Endothelial cell of umbilical vein (primary cell): Measurements from ENCODE around the gene ZNF496. TPM values are rescaled to one million over a fixed set of nuclear protein-coding genes. Genes with fewer than 3 reads are reported as not detected.

ENCODE experiments used
- BruUV-seq: library from RNA; stranded (reverse); fragments of 400-500 nt; replicated peaks from 2 replicates; lab custom pipeline; 2021; lab: Mats Ljungman, UMichigan
- CTCF ChIA-PET: fragments of 300-600, 350-600 bp; sonication (Branson Sonifier 250); formaldehyde crosslinking; loops from one replicate; lab custom pipeline; 2021; ENCODE audit warnings: antibody characterized with exemption, inconsistent platforms; lab: Charles Lee
- POLR2A ChIA-PET: fragments of 300-600, 350-600 bp; sonication (Branson Sonifier 250); formaldehyde crosslinking; loops from one replicate; lab custom pipeline; 2021; ENCODE audit warnings: antibody characterized with exemption, inconsistent platforms; lab: Charles Lee
- DNase-seq: peaks from one replicate; pipeline ENCODE4 v3.0.0-alpha.2; 2011; ENCODE audit warnings: low read depth, low spot score
- FAIRE-seq: peaks from 2 replicates; lab custom pipeline; 2011; peaks lifted over from hg19 to GRCh38; lab: Jason Lieb, UNC
- H2AFZ ChIP-seq: 2 replicates; pipeline ENCODE4 v1.6.0; 2012; ENCODE audit warnings: low read depth, low read length, control low read depth, inconsistent platforms
- H3K27ac ChIP-seq: 2 replicates; pipeline ENCODE4 v1.5.1; 2011; ENCODE audit warnings: low read depth, mild to moderate bottlenecking, control low read depth, low read length, moderate library complexity; ENCODE audit not compliant: insufficient read depth
- H3K27me3 ChIP-seq, 2 experiments: 2 replicates each; pipeline versions ENCODE4 v1.6.0 to v1.6.1; 2011; ENCODE audit warnings: low read length in 2 of 2, mixed read lengths in 1 of 2; ENCODE audit not compliant: control insufficient read depth in 2 of 2, insufficient read depth in 2 of 2
- H3K36me3 ChIP-seq, 2 experiments: 2 replicates in 1 of 2; 3 replicates in 1 of 2; pipeline ENCODE4 v1.5.1; 2011; ENCODE audit warnings: low read length in 2 of 2, mild to moderate bottlenecking in 1 of 2, moderate library complexity in 1 of 2; ENCODE audit not compliant: control insufficient read depth in 2 of 2, insufficient read depth in 2 of 2; ENCODE audit errors: extremely low read depth in 1 of 2
- H3K4me1 ChIP-seq: 3 replicates; pipeline ENCODE4 v1.5.1; 2011; ENCODE audit warnings: mild to moderate bottlenecking, low read length; ENCODE audit not compliant: control insufficient read depth, insufficient read depth; ENCODE audit errors: extremely low read depth
- H3K4me2 ChIP-seq: 2 replicates; pipeline ENCODE4 v1.6.1; 2011; ENCODE audit warnings: low read length, control low read depth, mixed read lengths; ENCODE audit not compliant: insufficient read depth
- H3K4me3 ChIP-seq, 3 experiments: fragments of 200-600 bp in 1 of 3; sonication (generic), shearing (Covaris generic) in 1 of 3; replicated peaks in 1 of 3; 2 replicates each; pipeline ENCODE4 v1.5.1; 2011 to 2016; ENCODE audit warnings: control low read depth in 3 of 3, low read length in 3 of 3, mild to moderate bottlenecking in 2 of 3, inconsistent platforms in 1 of 3, low read depth in 1 of 3, moderate library complexity in 1 of 3; ENCODE audit not compliant: insufficient read depth in 1 of 3
- H3K79me2 ChIP-seq: 2 replicates; pipeline ENCODE4 v1.6.0; 2012; ENCODE audit warnings: low read length, inconsistent platforms; ENCODE audit not compliant: control insufficient read depth, insufficient read depth
- H3K9ac ChIP-seq: replicated peaks from 2 replicates; pipeline ENCODE3; 2011; ENCODE audit warnings: low read length, control low read depth; ENCODE audit not compliant: insufficient read depth; ENCODE audit errors: extremely low read depth
- H3K9me1 ChIP-seq: replicated peaks from 3 replicates; pipeline ENCODE4 v1.6.0; 2011; ENCODE audit warnings: mild to moderate bottlenecking, low read length; ENCODE audit not compliant: control insufficient read depth, insufficient read depth; ENCODE audit errors: extremely low read depth
- H3K9me3 ChIP-seq: replicated peaks from 2 replicates; pipeline ENCODE4 v1.5.1; 2012; ENCODE audit warnings: low read length, inconsistent platforms; ENCODE audit not compliant: control insufficient read depth, insufficient read depth
- H4K20me1 ChIP-seq: replicated peaks from 2 replicates; pipeline ENCODE3; 2011; ENCODE audit warnings: mild to moderate bottlenecking, low read length; ENCODE audit not compliant: control insufficient read depth, insufficient read depth; ENCODE audit errors: extremely low read depth
- CTCF ChIP-seq, 2 donors: IDR thresholded peaks; 1 replicate in 1 of 2; 2 replicates in 1 of 2; pipeline ENCODE4 v1.5.1; 2011; ENCODE audit warnings: low read length in 2 of 2, mild to moderate bottlenecking in 2 of 2, moderate library complexity in 2 of 2, control low read depth in 1 of 2, inconsistent platforms in 1 of 2, low read depth in 1 of 2; ENCODE audit not compliant: insufficient read depth in 1 of 2; ENCODE audit errors: extremely low read depth in 1 of 2
- EZH2 ChIP-seq: IDR thresholded peaks from 2 replicates; pipeline ENCODE4 v1.6.1; 2012; ENCODE audit warnings: borderline replicate concordance, low read depth, mild to moderate bottlenecking, moderate library complexity, low read length, inconsistent platforms; ENCODE audit not compliant: severe bottlenecking
- FOS ChIP-seq: IDR thresholded peaks from 2 replicates; pipeline ENCODE4 v1.6.1; 2011; ENCODE audit warnings: mild to moderate bottlenecking, low read length, moderate library complexity, borderline replicate concordance; ENCODE audit not compliant: insufficient read depth
- GATA2 ChIP-seq: IDR thresholded peaks from 2 replicates; pipeline ENCODE4 v1.7.0; 2011; ENCODE audit warnings: low read depth, mild to moderate bottlenecking, moderate library complexity, mixed read lengths, low read length; ENCODE audit not compliant: insufficient read length, insufficient read depth
- JUN ChIP-seq: IDR thresholded peaks from 2 replicates; pipeline ENCODE4 v1.6.1; 2011; ENCODE audit warnings: borderline replicate concordance, low read depth; ENCODE audit not compliant: insufficient read length, insufficient read depth
- MAX ChIP-seq: IDR thresholded peaks from 2 replicates; pipeline ENCODE4 v1.6.1; 2011; ENCODE audit not compliant: insufficient read depth, insufficient read length
- MYC ChIP-seq: IDR thresholded peaks from one replicate; pipeline ENCODE4 v1.6.1; 2011; ENCODE audit warnings: mild to moderate bottlenecking, low read depth, low read length
- POLR2A ChIP-seq: IDR thresholded peaks from 2 replicates; pipeline ENCODE4 v1.6.1; 2012; ENCODE audit warnings: low read depth, mild to moderate bottlenecking, control low read depth, low read length
- POLR2AphosphoS5 ChIP-seq: IDR thresholded peaks from 2 replicates; pipeline ENCODE4 v1.6.1; 2012; ENCODE audit warnings: low read depth, mild to moderate bottlenecking, control low read depth, low read length, moderate library complexity; ENCODE audit not compliant: insufficient read depth
- dilution Hi-C: fragments of 300-500 bp; cut with MboI; formaldehyde crosslinking; loops from one replicate; pipeline ENCODE4 v1.15.0; 2019; ENCODE audit warnings: low sequenced_read_pairs; ENCODE audit not compliant: extremely low pct_ligation_motif_present
- intact Hi-C: fragments of 100-400 bp; cut with micrococcal nuclease; formaldehyde crosslinking; loops from one replicate; pipeline ENCODE4 v1.10.0; 2022
- polyA plus RNA-seq, 4 experiments: library from polyadenylated mRNA; depleted of rRNA in 3 of 4; stranded (reverse) in 3 of 4; unstranded in 1 of 4; fragments of >200 nt; gene quantifications; 2 replicates each; pipeline versions ENCODE4 v1.2.1 to v1.2.3, GENCODE V29; 2011 to 2012; ENCODE audit warnings: missing spikeins in 1 of 4
- total RNA-seq: library from RNA; stranded (reverse); gene quantifications from 2 replicates; pipeline ENCODE4 v1.2.3, GENCODE V29; 2021

Gene ZNF496
- total and polyA plus RNA-seq, 2 donors (not counting 3 experiments of a cell fraction or from before 2014, with no cell fraction given) = 22.4 to 46.0 TPM

DNA sequence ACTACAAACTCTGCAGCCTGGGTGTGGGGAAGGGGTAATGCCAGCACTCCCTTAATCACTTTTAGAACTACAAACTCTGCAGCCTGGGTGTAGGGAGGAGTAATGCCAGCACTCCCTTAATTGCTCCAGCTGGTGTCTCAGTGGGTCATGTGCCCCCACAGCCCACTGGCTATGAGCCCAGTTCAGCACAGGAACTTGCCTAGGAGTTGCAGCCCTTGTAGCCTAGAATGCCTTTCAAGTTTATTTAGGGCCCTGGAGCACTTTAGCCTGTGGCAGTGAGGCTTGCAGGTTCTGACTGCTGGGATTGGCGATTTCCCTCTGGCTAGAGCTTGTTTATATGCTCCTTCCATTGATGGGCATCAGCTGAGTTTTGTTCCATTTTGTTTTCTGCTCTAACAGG lies 58.7 kb downstream of the ZNF496 start:
- ChIA-PET POLR2A (no interaction called here), CTCF (no interaction called here)
- dilution Hi-C loops (no loop called here), intact Hi-C loops (no loop called here)
- no peaks in the 10 kb centered on the region for H3K4me1 ChIP-seq
- no peaks in the 10 kb centered on the region for H4K20me1 ChIP-seq
- H2AFZ ChIP-seq = no peak overlapping the region
- no peaks in the 10 kb centered on the region for H3K9me3 ChIP-seq
- DNase-seq = no peak
- H3K27me3 ChIP-seq = no peaks in the 10 kb centered on the region
- no peak for FAIRE-seq
- no peaks in the 10 kb centered on the region for H3K36me3 ChIP-seq
- BruUV-seq = no TSS peak
- H3K9ac ChIP-seq = no peak overlapping the region
- TF ChIP-seq MYC (no peak), JUN (no peak), FOS (no peak), CTCF (IDR thresholded peaks at IDR 0.05; ENCODE audit: extremely low read depth in 1 of 2, insufficient read depth in 1 of 2, low read depth in 1 of 2, low read length in 2 of 2) (no peak), POLR2AphosphoS5 (no peak), GATA2 (no peak), POLR2A (no peak), EZH2 (no peak), MAX (no peak)
- H3K4me3 ChIP-seq = no peak overlapping the region
- no peaks in the 10 kb centered on the region for H3K79me2 ChIP-seq
- no peaks in the 10 kb centered on the region for H3K9me1 ChIP-seq
- H3K27ac ChIP-seq = no peak overlapping the region
- no peak overlapping the region for H3K4me2 ChIP-seq
